Adrenal gland (tissue), 12 donors: ENCODE results near the gene ARHGAP8. TPM values are rescaled to one million over a fixed set of nuclear protein-coding genes. Genes with fewer than 3 reads are reported as not detected.

ENCODE experiments used
- DNase-seq, 7 donors: peaks; one replicate each; pipeline ENCODE4 v3.0.0-alpha.2; 2019 to 2020
- H3K27ac ChIP-seq, 5 donors: fragments of 200-600 bp; sonication (generic) in 4 of 5; 1 replicate in 3 of 5; 2 replicates in 2 of 5; pipeline versions ENCODE4 v1.5.1 to v1.8.0; 2016 to 2020; ENCODE audit warnings: mild to moderate bottlenecking in 1 of 5
- H3K27me3 ChIP-seq: fragments of 200-600 bp; 2 replicates; pipeline ENCODE4 v1.8.0; 2021
- H3K36me3 ChIP-seq, 2 donors: fragments of 200-600 bp; replicated peaks in 1 of 2; 1 replicate in 1 of 2; 2 replicates in 1 of 2; pipeline versions ENCODE4 v1.5.1 to v1.8.0; 2018 to 2022
- H3K4me1 ChIP-seq, 2 donors: fragments of 200-600 bp; replicated peaks in 1 of 2; 1 replicate in 1 of 2; 2 replicates in 1 of 2; pipeline versions ENCODE4 v1.5.1 to v1.8.0; 2018 to 2021
- H3K4me3 ChIP-seq, 4 donors: fragments of 200-600 bp; sonication (generic) in 3 of 4; one replicate each; pipeline ENCODE4 v1.5.1; 2016 to 2018
- H3K9me3 ChIP-seq, 3 donors: fragments of 200-600 bp; sonication (generic) in 1 of 3; replicated peaks in 1 of 3; 1 replicate in 2 of 3; 2 replicates in 1 of 3; pipeline versions ENCODE4 v1.5.1 to v1.8.0; 2016 to 2021
- CTCF ChIP-seq, 6 experiments: fragments of 450-650 bp in 4 of 6; fragments of 200-600 bp in 2 of 6; sonication (generic) in 1 of 6; IDR thresholded peaks; 1 replicate in 5 of 6; 2 replicates in 1 of 6; pipeline versions ENCODE4 v1.5.1 to v1.8.0; 2016 to 2021; ENCODE audit warnings: antibody characterized with exemption in 6 of 6, mild to moderate bottlenecking in 2 of 6, moderate library complexity in 1 of 6
- POLR2A ChIP-seq, 2 donors: fragments of 450-650 bp; IDR thresholded peaks; one replicate each; pipeline ENCODE4 v1.6.1; 2017; ENCODE audit warnings: antibody characterized with exemption in 2 of 2, mild to moderate bottlenecking in 2 of 2, moderate library complexity in 1 of 2
- WGBS, 4 donors: extraction: QIAGEN DNeasy Blood & Tissue Kit in 2 of 4; methylation state at CpG; one replicate each; pipeline versions ENCODE4 v1.1.5 to v1.1.7; 2013 to 2017; 5-methylcytosine and 5-hydroxymethylcytosine counted together
- intact Hi-C, 2 donors: fragments of 100-400 bp; cut with DNase I; formaldehyde crosslinking; loops; one replicate each; pipeline versions ENCODE4 v1.14.1 to v1.15.0; 2022 to 2023
- polyA plus RNA-seq, 3 donors: library from polyadenylated mRNA; stranded (reverse); fragments of 200-250 nt in 2 of 3; fragments of 350-450 nt in 1 of 3; fragmentation: Illumina TruSeq in 1 of 3; extraction: RNeasy Lipid Tissue Mini Kit (QIAGEN cat#74804) in 1 of 3; gene quantifications; one replicate each; pipeline ENCODE4 v1.2.3, GENCODE V29; 2013 to 2014
- total RNA-seq, 9 donors: library from RNA; depleted of rRNA in 4 of 9; stranded (reverse); fragments of >200 nt in 4 of 9; fragments of 120-200 nt in 1 of 9; fragmentation: NEBNext Ultra II Directional in 1 of 9; extraction: Animal tissue kit (Norgen Biotek cat#: 25700) in 1 of 9; gene quantifications; one replicate each; pipeline versions ENCODE4 v1.1.0 to v1.2.4, GENCODE V29; 2013 to 2023
- donor health status: healthy with polysubstance abuse.
- donor health status: Bipolar disorder and iron deficiency.
- donor health status: DM: yes; HTN: yes; CAD: no.
- donor health status: DM: no; HTN: no; CAD: no.
- donor health status: DM: no; HTN: no; CAD: no.
- donor health status: DM: yes; HTN: yes; CAD: no.

The ARHGAP8 gene
- total and polyA plus RNA-seq, 12 donors = 0.12 to 17.8 (median 1.1) TPM

GRCh38 chr22:44721213-44721612 is 31.2 kb upstream of the ARHGAP8 start:
- intact Hi-C loops = no loop called here
- 84 to 98% (median 95%) methylated on average over 7 of the region's 7 CpGs for WGBS, 4 donors
- H3K9me3 ChIP-seq = no peaks in the 10 kb centered on the region
- H3K36me3 ChIP-seq = peaks cover 0 to 5% of the 10 kb centered on the region in 2 donors
- no peak overlapping the region for H3K27ac ChIP-seq
- no peak overlapping the region for H3K4me3 ChIP-seq
- DNase-seq = no peak
- H3K27me3 ChIP-seq = no peaks in the 10 kb centered on the region
- TF ChIP-seq CTCF (IDR thresholded peaks at IDR 0.05) = no peak
- TF ChIP-seq POLR2A (IDR thresholded peaks at IDR 0.05) = no peak
- no peaks in the 10 kb centered on the region for H3K4me1 ChIP-seq

- intact Hi-C loops = no loop called here
- Histone ChIP-seq H3K27ac (no peak overlapping the region), H3K4me3 (no peak overlapping the region), H3K36me3 (peaks cover 0 to 5% of the 10 kb centered on the region in 2 donors), H3K27me3 (no peaks in the 10 kb centered on the region), H3K4me1 (no peaks in the 10 kb centered on the region), H3K9me3 (no peaks in the 10 kb centered on the region)
- no peak for TF ChIP-seq POLR2A (IDR thresholded peaks at IDR 0.05)
- no peak for TF ChIP-seq CTCF (IDR thresholded peaks at IDR 0.05)
- DNase-seq = no peak
- 81 to 90% (median 87%) methylated on average over 1 to 2 of the region's 2 CpGs for WGBS, 4 donors
These were observed 29.8 kb upstream of the ARHGAP8 start for GRCh38 chr22:44722611-44723010.

GRCh38 chr22:44723801-44724200 is 28.6 kb upstream of the ARHGAP8 start:
- Histone ChIP-seq H3K27ac (no peak overlapping the region), H3K36me3 (peaks cover 0 to 5% of the 10 kb centered on the region in 2 donors), H3K9me3 (no peaks in the 10 kb centered on the region), H3K4me1 (peaks cover 0 to 3% of the 10 kb centered on the region in 2 donors), H3K4me3 (no peak overlapping the region), H3K27me3 (no peaks in the 10 kb centered on the region)
- TF ChIP-seq CTCF (IDR thresholded peaks at IDR 0.05) (no peak), POLR2A (IDR thresholded peaks at IDR 0.05) (no peak)
- DNase-seq = no peak
- WGBS, 4 donors = 82 to 99% (median 94%) methylated on average over 2 of the region's 2 CpGs
- intact Hi-C loops = no loop called here

- no peak for DNase-seq
- Histone ChIP-seq H3K36me3 (peaks cover 0 to 5% of the 10 kb centered on the region in 2 donors), H3K27ac (no peak overlapping the region), H3K27me3 (no peaks in the 10 kb centered on the region), H3K4me3 (no peak overlapping the region), H3K9me3 (no peaks in the 10 kb centered on the region), H3K4me1 (peaks cover 0 to 9% of the 10 kb centered on the region in 2 donors)
- TF ChIP-seq POLR2A (IDR thresholded peaks at IDR 0.05) (no peak), CTCF (IDR thresholded peaks at IDR 0.05) (no peak)
- WGBS, 4 donors = 85 to 92% (median 88%) methylated on average over 3 to 6 of the region's 6 CpGs
- intact Hi-C loops = no loop called here
These were observed 28.0 kb upstream of the ARHGAP8 start for GRCh38 chr22:44724416-44724815.
